ENCODE results near the gene EMP2. TPM values are rescaled to one million over a fixed set of nuclear protein-coding genes. Genes with fewer than 3 reads are reported as not detected.

EMP2 gene
- total RNA-seq, 4 donors from 2014 or later, result 20.8 to 31.4 (median 27.5) TPM

DNA sequence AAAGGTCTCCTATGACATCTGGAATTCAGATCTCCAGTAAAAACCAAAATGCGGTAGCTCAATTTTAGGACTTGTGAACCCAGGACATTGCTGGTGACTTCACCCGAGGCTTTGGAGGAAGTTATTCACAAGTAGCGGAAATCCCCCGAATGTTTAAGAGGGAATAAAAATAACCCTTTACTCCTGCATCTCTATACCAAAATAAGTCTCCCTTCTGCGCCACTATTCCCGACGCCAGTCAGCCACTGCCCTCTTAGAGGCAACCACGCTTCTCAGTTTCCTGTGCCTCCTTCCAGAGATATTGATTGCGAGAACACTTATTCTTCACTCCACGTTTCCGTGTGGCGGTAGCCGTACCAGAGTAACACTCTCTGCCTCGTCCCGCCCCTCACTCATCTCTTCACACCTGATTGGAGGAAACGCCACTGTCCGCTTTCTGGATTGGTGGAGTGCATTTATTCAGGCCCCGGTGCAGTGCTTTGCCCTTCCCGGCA, 27.4 kb downstream of the EMP2 start:
- peak in 2 of 3 donors; percentile 75 to 79 for DNase-seq
- no peak for TF ChIP-seq POLR2A (IDR thresholded peaks at IDR 0.05)
- TF ChIP-seq, protein P1, sequence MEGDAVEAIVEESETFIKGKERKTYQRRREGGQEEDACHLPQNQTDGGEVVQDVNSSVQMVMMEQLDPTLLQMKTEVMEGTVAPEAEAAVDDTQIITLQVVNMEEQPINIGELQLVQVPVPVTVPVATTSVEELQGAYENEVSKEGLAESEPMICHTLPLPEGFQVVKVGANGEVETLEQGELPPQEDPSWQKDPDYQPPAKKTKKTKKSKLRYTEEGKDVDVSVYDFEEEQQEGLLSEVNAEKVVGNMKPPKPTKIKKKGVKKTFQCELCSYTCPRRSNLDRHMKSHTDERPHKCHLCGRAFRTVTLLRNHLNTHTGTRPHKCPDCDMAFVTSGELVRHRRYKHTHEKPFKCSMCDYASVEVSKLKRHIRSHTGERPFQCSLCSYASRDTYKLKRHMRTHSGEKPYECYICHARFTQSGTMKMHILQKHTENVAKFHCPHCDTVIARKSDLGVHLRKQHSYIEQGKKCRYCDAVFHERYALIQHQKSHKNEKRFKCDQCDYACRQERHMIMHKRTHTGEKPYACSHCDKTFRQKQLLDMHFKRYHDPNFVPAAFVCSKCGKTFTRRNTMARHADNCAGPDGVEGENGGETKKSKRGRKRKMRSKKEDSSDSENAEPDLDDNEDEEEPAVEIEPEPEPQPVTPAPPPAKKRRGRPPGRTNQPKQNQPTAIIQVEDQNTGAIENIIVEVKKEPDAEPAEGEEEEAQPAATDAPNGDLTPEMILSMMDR (IDR thresholded peaks at IDR 0.05), result no peak

DNA sequence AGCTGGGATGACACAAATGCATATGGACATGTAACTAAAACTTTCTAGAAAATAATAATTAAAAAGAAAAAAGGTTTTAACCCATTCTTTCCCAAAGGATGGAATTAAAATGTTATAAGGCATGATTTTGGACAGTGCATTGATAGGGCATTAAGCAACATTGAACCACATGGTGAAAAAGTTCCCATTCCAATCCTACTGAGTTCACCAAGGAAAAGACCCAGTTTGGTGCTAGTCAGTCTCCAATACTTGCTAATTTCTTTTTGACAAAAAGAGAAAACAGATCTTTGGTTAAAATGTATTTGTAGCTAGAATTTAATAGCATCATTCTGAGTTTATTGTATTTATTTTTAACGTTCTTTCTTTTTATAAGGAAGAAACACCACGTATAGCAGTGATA, 28.1 kb downstream of the EMP2 start:
- Histone ChIP-seq H3K27ac (no peak overlapping the region), H3K4me3 (no peak overlapping the region), H3K9me3 (no peaks in the 10 kb centered on the region), H3K36me3 (peaks cover 0 to 3% (median 0%) of the 10 kb centered on the region in 3 donors), H3K27me3 (no peaks in the 10 kb centered on the region), H3K4me1 (no peaks in the 10 kb centered on the region)
- TF ChIP-seq, protein P1 (IDR thresholded peaks at IDR 0.05), result no peak
- no peak for DNase-seq

More for the DNA sequence above, 27.4 kb downstream of the EMP2 start:
- H3K27ac ChIP-seq, result peak overlapping the region in 1 of 4 donors; percentile 46
- peaks cover 0 to 5% (median 0%) of the 10 kb centered on the region in 4 donors for H3K4me1 ChIP-seq
- H3K36me3 ChIP-seq, result no peaks in the 10 kb centered on the region
- no peaks in the 10 kb centered on the region for H3K27me3 ChIP-seq
- H3K9me3 ChIP-seq, result no peaks in the 10 kb centered on the region
- peak overlapping the region in 2 of 4 donors; percentile 12 to 32 for H3K4me3 ChIP-seq

DNA sequence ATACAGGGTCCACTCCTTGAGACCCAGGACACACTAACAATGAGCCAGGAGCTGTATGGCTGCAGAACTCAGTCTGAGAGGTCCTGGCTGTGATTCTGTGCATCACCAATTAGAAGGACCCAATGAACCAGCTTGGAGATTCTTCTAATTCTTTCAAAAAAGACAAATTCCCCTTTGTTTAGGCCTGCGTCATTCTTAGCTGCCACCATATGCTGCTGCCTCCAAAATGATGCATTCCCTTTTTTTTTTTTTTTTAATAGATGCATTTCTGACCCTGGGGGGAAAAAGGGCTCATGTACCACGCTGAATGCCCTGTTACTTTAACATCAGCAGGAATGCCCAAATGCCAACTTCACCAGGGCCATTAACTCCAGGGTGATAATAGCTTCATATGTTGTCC, 28.5 kb downstream of the EMP2 start:
- no peak for TF ChIP-seq POLR2A (IDR thresholded peaks at IDR 0.05)
- TF ChIP-seq, protein P1 (IDR thresholded peaks at IDR 0.05), result no peak
- DNase-seq, result no peak
- H3K27ac ChIP-seq, result no peak overlapping the region

DNA sequence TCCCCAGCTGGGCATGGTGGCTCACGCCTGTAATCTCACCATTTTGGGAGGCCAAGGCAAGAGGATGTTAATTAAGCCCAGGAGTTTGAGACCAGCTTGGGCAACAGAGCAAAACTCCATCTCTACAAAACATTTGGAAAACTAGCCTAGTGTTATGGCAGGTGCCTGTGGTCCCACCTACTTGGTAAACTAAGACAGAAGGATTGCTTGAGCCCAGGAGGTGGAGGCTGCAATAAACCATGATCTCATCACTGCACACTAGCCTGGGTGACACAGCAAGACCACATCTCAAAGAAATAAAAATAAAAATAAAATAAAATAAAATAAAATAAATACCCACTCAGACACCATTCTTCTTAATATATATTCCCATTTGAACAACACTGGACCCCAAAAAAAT, 32.0 kb downstream of the EMP2 start:
- no peak for DNase-seq
- TF ChIP-seq POLR2A (IDR thresholded peaks at IDR 0.05), result no peak
- TF ChIP-seq, protein P1 (IDR thresholded peaks at IDR 0.05), result no peak
- peak overlapping the region in 1 of 4 donors; percentile 7 for H3K27ac ChIP-seq
- H3K36me3 ChIP-seq, result peaks cover 0 to 34% (median 0%) of the 10 kb centered on the region in 3 donors
- no peaks in the 10 kb centered on the region for H3K4me1 ChIP-seq
- no peaks in the 10 kb centered on the region for H3K9me3 ChIP-seq
- H3K27me3 ChIP-seq, result no peaks in the 10 kb centered on the region
- H3K4me3 ChIP-seq, result no peak overlapping the region

More for the DNA sequence above, 28.5 kb downstream of the EMP2 start:
- H3K4me3 ChIP-seq, result no peak overlapping the region
- no peaks in the 10 kb centered on the region for H3K9me3 ChIP-seq
- no peaks in the 10 kb centered on the region for H3K4me1 ChIP-seq
- H3K36me3 ChIP-seq, result peaks cover 0 to 7% (median 0%) of the 10 kb centered on the region in 3 donors
- H3K27me3 ChIP-seq, result no peaks in the 10 kb centered on the region

DNA sequence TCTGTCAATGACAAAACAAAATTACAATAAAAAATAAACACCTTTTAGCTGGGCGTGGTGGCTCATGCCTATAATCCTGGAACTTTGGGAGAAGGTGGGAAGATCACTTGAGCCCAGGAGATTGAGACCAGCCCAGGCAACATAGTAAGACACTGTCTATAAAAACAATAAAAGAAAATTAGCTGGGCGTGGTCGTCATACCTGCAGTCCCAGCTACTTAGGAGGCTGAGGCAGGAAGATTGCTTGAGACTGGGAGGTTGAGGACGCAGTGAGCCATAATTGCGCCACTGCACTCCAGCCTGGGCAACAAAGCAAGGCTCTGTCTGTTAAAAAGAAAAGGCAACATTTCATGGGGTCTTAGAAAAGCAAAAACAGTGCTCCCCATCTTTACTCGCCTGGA, 32.7 kb downstream of the EMP2 start:
- Histone ChIP-seq H3K27me3 (no peaks in the 10 kb centered on the region), H3K4me3 (no peak overlapping the region), H3K27ac (peak overlapping the region in 1 of 4 donors; percentile 7), H3K36me3 (peaks cover 0 to 41% (median 0%) of the 10 kb centered on the region in 3 donors), H3K9me3 (no peaks in the 10 kb centered on the region), H3K4me1 (no peaks in the 10 kb centered on the region)
- no peak for DNase-seq
- no peak for TF ChIP-seq POLR2A (IDR thresholded peaks at IDR 0.05)
- TF ChIP-seq, protein P1 (IDR thresholded peaks at IDR 0.05), result no peak
